Hematopoietic multipotent progenitor cell treated with erythropoietin and hydrocortisone succinate and interleukin-3 and kit ligand, for 4 days (in vitro differentiated cells): ENCODE data around the gene PLA2G4D.
A peak's percentile ranks its signal among the peaks of the same experiment; 100 is the strongest.

Experiments
- DNase-seq: peaks from one replicate; pipeline ENCODE4 v3.0.0-alpha.2; 2015

Gene PLA2G4D

DNA sequence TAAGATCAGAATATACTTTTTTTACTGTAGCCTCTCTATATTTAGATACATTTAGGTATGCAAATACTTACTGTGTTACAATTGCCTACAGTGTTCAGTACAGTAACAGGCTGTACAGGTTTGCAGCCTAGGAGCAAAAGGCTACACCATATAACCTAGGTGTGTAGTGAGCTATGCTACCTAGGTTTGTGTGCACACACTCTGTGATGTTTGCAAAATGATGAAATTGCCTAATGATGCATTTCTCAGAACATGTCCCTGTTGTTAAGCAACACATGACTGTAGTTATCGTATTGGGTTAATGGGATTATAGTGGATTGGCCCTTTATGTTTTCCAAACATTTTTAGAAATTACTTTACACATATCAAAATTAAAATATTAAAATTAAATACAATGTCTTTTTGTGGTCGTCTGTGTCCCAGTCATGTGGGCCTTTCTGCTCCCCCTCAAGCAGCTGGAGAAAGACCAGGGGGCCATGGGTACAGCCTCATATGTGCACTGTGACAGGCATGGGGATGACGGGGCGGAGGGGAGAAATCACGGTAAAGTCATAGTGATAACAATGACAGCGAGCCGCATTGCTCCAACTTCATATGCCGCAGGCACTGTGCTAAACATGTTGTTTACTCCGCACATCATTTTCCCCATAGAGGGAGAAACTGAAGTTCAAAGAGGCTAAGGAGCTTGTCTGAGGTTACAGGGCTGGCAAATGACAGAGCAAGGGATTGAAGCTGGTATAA, 46.1 kb downstream of the PLA2G4D start:
- no peak for DNase-seq

DNA sequence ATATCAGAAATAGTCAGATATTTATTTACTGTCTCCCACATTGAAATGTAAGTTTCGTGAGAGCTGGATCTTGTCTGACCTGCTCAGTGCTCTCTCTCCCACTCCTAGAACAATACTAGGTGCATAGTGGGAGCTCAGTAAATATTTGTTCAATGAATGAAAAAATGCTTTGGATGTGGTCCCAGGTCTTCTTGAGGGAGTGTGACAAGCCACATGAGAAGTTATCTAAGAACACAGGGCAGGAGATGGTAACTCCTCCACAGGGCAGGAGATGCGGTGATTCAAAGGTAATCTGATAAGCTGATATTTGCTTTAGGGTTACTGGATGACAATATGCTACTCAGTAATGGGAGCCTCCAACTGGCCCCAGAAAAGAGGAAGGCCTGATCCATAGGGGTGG, 47.8 kb downstream of the PLA2G4D start:
- no peak for DNase-seq

DNA sequence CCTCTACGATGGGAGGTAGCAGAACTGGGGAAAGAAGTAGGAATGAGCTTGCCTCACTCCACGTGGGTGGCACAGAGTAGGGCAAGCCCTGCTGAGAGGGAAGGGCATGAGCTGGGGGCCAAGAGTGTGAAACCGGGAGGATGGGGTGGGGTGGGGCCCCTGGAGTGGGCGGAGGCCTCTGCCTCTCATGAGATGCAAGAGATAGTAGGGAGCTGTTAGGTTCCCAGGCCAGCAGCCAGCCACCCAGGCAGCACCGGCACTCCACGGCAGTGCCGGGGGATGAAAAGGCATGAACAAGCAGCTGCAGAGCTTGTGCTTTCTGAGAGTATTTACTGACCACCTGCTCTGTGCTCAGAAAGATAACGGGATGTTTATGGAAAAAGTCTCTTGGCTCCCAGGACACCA, 49.1 kb downstream of the PLA2G4D start:
- DNase-seq: peak; percentile 20

DNA sequence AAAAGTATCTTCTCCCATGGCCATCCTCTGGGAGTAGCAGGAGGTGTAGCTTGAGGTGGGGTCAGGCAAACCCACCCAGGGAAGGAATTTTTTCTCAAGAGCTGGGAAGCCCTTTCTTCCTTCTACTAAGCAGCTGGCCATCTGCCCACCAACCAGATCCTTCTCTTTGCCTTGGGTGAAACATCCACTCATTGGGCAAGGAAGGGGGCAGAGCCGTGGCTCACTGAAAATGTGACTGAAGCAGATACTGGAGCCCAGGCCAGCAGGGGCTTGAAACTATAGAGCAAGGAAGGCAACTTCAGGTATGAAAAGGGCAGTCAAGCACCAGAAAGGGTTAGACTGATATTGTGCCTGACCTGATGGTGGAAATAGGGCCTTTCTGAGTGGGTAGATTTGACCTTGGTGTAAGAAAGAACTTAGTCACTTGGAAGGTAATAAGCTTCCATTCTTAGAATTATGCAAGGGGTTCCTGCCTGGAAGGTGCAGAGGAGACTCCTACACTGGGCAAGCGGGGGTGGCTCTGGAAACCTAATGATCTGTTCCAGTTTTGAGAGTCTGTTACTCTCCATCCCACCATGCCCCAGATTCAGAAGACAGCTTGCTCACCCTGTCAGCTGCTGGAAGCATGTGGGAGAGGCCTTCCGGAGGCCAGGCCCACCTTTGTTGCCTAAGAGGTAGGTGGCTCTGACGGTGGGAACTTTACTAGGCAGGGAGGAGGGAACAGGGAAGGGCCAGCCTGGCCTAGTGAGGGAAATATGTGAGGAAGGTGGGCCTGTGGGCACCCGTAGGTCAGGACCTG, 51.6 kb downstream of the PLA2G4D start:
- no peak for DNase-seq

DNA sequence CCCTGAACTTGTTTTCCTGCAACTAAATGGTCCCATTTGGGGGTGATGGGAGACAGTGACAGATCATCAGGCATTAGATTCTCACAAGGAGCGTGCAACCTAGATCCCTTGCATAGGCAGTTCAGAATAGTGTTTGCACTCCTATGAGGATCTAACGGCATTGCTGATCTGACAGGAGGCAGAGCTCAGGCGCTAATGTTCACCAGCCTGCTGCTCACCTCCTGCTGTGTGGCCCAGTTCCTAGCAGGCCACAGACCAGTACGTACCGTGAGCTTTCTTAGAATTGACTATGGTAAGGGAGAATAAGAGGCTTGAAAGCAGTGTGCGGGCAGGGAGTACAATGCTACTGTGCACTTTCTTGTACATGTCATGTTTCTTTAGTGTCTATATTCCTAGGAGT, 56.0 kb downstream of the PLA2G4D start:
- no peak for DNase-seq

DNA sequence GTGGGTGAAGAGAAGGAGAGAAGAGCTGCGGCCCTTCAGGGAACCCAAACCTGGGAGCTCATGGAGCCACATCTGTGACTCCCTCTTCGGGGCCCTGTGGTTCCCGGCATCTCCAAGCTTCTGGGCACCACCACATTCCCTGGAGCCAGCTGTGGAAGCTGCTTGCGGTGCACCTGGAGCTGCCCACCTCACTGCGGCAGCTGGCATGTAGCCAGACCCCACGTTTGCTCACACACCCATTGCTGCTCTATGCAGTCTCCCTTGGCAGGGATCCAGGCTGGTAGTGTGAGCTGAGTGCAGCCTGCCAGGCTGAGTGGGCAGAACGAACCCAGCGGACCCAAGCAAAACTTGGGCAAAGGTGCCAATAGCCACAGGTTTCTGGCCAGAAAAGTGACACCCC, 56.7 kb downstream of the PLA2G4D start:
- DNase-seq: peak; percentile 10

DNA sequence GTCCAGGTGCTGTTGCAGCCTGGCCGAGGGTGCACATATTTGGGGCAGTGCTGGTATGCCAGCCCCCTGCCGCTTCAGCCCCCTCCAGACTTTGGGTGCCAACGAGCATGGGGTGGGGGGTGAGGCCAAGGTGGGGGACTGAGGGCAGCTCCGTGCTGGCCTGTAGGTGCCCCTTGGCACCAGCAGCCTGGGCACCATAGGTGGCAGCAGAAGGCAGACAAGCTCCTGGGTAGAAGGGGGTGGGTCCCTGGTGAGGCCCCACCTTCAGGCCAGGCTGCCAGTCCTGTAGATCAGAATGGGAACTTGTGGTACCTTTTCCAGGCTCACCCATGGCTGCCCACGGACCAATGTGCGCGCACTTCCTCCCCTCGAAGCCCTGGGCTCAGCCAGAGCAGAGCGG, 57.4 kb downstream of the PLA2G4D start:
- DNase-seq: no peak

DNA sequence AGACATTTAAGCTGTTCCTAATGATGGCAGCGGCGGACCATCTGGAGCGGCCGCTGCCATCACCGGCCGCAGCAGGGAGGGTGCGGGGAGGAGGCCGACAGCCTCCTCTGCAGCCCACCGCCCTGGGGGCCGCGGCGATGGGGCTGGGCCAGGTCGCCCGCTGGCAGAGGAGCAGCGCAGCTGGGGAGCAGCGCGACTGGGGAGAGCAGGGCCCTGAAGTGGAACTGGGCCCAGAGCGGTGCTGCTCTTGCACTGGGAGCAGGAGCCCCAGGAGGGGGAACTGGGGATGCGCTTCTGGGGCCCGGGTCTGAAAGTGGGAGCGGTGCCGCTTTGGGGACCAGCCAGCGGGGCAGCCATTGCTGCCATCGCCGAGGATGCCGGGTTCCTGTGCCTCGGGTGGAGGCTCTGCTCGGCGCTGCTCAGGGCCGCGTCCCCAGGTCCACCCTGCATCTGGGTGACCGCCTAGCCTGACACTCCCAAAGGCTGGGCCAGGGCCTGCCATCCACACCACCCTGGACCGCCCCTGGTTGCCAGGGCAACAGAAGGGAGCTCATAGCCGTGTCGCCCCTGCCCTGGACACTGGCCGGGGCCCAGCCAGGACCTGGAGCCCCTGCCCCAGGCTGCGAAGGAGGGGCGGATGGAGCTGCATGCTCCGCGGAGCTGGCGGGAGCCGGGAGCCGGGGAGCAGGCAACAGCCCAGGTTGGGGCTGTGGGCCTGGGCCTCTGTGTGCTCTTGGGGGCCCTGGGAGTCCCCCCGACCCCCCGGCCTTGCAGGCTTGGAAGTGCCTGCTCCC, 58.1 kb downstream of the PLA2G4D start:
- no peak for DNase-seq

DNA sequence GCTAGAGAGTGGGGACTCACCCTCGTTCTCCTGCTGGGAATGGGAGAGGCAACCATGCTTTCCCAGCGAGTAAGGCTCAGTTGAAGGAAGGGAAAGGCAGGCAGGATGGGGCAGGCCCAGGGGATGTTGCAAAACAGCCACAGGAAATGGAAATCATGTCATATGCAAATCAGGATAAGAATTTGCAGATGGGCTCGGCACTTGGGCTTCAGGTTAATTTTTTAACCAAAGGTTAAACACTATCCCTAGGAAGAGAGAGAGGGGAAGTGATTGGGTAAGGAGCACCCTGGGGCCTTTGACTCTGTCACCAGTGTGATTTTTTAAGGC, 59.0 kb downstream of the PLA2G4D start:
- DNase-seq: peak; percentile 21

DNA sequence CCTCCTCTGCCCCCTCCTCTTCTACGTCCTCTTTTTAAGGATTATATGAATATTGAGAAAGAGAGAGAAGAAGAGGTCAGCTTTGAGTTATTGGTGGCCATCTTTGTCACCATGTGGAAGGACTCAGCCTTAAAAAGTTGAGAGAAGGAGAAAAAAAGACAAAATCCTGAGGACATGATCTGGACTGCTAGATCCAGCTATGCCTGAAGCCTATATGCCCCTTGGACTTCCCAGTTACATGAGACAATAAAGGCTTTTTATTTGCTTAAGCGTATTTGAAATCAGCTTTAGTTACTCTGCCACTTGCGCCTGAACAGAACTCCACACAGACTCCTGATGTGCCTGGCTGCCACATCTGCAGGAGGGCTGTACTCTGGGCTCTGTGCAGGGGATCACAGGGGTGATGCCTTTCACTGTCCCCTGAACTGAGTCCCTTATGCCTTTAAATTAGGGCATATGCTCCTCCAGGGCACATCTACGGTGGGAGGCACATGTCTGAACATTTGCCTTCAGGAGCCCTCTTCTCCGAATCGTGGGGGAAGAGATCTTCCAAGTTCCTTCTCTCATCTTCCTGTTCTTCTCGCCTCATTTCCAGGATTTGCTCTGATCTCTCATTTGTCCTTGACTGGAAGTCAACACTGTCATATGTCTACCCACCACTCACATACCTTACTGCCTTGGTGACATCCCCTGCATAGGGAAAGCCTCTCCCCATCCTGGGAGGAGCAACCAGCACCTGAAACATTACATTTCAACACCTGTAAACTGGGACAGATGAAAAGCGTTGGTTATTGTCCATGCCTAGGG, 59.5 kb downstream of the PLA2G4D start:
- DNase-seq: no peak

DNA sequence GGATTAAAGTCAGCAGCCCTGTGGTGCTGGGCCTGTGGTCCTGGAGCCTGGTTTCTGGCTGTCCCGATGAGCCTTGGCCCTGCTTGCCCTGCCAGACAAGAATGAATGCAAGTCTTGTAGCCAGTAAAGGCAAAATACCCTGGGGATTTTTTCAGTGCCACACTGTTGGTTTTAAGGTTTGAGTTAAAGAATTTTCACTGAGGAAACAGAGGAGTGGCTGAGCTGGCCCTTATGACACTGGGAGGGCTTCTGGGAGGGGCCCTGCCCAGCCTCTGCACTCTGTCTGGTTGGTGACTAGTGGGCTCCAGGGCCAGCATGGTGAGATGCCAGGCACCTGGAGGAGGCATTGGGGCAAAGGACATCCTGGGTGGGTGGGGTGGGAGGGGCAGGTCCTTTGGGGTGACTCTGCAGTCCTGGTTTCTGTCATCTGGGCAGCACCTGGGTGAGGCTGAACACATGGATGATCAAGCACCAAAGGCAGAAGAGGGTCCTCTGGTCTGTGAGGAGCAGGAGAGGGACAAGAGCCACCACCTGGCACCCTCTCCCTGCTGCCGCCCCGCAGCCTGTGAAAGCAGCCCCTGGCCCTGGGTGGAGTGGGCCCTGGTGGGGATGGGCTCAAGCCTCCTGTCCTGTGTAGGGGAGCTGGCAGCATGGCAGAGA, 61.0 kb downstream of the PLA2G4D start:
- DNase-seq: no peak

DNA sequence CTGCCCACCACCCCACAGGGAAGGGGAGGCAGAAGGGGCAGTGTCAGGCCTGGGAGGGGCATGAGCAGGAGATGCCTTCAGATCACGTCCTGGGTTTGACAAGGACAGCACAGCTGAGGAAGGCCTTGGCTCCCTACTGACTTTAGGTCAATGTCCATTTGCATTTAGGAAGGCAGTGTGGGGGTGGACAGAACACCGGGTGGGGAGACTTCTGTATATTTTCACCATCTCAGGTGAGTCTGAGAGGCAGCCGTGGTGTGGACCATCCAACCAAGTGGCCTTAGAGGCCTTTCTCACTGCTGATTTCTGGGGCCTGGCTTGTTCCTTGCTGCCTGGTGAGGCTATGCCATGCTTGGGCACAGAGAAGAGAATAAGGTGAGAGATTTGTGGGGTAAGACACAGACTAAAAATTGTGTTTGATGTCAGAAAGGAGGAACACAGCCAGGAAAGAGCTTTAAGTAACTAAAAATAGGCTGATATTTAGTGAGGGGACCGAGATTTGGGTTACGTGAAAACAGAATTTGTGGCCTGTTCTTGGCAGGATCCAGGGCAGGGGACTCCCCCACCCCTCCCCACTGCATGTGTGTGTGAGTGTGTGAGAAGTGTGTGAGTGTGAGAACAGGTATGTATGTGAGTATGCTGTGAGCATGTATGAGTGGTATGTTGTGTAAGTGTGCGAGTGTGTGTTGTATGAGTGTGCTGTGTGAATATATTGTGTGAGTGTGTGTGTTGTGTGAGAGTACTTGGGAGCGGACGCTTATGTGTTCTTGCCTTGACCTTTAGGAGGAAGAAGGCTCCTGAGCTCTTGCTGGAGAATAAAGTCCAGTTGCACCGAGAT, 61.8 kb downstream of the PLA2G4D start:
- DNase-seq: no peak

DNA sequence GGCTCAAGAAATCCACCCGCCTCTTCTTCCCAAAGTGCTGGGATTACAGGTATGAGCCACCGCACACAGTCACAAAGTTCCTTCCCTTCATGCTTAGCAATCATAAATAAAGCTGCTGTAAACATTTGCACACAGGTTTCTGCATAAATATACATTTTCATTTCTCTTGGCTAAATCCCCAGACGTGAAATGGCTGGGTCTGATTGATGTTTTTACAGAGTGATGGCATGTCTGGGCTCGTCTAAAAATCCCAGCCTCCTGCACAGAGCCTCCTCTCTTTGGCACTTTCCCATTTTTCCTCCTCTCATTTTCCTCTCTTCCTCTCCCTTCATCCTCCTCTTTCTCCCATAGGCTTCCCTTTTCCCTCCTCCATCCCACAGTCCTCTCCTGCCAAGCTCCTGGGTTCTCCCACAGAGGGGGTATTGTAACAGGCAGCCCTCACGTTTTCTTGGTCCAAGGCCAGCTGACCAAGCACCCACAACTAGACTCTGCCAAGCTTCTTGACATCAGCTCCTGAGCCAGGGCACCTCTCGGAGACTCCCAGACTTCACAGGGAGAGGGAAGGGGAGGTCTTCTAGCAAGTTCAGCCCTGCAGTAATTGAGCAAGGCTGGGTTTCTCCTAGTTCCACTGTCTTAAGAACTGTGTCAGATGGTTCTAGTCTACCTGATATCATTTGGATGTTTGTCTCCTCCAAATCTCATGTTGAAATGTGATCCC, 63.0 kb downstream of the PLA2G4D start:
- DNase-seq: no peak

DNA sequence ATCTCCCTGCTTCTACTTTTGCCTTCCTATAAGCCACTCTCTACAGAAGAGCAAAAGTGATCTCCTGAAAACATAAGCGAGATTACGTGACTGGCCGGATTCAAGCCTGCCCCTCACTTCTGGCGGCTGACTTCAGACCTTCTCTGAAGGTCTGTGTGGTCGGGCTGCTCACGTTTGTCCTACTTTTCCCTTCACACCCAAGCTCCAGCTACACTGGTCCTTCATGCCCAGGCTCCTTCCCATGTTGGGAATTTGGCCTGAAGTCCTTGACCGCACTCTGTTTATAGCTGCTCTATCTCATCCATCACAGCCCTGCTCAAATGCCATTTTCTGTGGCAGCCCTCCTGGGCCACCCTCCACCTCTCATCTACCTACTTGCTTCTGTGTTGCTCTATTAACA, 66.8 kb downstream of the PLA2G4D start:
- DNase-seq: no peak

DNA sequence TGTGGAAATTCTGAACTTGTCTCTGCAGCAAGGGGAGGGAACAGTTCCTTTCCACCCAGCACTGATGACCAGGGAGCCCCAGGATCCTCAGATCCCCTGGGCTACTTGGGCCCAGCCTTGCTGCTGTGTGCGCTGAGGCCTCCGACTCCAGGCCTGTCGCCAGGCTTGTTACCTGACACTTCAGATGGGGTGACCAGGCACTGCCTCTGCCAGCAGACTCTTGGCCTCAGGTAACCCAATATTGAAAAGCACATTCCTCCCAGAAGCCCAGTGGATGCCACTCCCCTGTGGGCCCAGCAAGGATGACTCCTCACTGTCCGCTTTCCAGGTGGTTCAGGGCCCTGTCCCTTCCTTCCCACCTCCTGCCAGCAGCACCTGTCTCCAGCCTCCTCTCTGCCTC, 70.1 kb downstream of the PLA2G4D start:
- no peak for DNase-seq

DNA sequence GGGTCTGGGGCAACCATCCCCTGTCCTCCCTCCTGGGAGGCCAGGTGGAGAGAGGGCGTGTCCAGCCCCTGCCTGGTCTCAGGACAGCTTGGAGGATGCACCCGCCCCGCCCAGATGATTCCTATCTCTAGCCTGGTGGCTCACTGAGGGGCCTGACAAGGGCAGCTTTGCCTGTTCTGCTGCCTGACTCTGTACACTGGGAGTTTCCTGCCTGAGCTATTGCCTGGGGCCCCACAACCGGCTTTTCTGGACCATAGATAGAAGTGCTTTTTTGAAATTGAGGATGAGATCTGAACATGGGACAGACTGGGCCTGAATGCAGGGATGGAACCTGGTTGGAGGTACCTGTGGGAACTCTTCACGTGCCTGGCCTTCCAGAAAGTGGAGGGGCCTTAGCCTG, 72.8 kb downstream of the PLA2G4D start:
- no peak for DNase-seq

DNA sequence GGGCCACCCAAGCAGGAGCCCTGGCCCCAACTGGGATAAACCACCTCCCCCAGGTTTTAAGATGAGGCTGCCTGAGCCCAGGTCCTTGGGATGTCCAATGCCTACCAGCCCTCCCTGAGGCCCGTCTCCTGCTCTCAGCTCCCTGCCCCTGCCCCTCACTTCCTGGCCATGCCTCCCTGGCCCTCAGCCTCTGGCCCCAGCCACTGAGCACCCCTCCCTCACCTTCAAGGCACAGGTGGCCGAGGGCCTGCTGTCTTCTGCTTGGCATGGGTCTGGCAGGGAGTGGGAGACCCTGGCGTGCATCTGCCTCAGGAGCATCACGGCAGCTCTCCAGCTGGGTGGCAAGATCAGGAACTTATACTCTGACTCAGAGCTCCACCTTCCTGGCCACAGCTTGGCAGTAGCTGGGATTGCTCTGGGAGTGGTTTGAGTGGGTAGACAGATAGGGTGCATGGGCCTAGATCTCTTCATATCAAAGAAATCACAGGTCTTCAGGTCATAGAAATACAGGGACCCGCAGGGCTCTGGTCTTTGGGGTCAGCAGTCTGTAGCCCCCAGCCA, 73.6 kb downstream of the PLA2G4D start, which contains the start of gene PLA2G4E:
Gene PLA2G4E (minus strand): TSS at position 330 of the 561 bp plus-strand sequence. CDS start 12 bp downstream, at position 318.
- DNase-seq: peak; percentile 9

DNA sequence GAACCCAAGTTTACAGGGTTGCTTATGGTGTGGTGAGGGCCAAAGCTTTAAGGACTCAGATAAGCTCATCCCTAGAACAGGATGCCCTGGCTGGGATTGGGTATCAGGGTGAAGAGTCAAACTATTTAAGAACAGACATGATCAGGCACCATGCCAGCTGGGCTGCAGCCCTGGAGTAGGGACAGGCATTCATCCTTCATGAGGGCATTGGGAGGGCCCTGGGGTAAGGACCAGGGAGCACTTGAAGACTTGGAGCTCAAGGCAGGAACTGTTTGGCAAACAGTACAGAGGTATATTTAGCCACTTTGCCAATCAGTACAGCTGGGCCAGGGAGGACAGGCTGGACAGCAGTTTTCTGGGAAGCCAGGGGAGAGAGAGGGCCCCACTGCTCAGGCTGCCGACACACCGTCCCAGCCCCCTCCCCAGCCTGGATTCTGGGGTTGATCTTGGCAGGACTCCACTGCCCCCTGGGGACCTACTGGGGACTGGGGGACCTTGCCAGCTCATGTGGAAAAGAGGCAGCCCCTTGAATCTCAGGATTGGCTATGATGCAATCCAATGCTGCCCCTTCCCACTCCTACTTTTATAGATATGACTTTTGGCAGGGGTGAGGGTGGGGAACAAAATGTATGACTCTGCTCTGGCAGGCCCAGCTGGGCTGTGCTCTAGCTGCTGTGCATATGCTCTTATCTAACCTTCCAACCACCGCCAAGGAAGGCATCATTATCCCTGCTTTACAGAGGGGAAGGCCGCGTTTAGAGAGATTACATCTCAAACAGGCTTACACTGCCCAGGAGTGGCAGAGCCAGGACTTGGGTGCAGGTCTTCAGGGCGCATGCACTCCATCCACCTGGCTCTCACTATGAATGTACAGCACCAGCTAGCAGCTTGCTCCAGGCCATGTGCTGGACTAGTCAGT, 75.8 kb downstream of the PLA2G4D start:
- DNase-seq: peak; percentile 53
